HepG2 (cell line): ENCODE measurements around the gene ASB16. TPM values are rescaled to one million over a fixed set of nuclear protein-coding genes. Genes with fewer than 3 reads are reported as not detected.
A peak's percentile ranks its signal among the peaks of the same experiment; 100 is the strongest.

Experiments used
- BCL6 ChIP-seq: IDR thresholded peaks from 2 replicates; pipeline ENCODE4 v1.6.1; 2016; ENCODE audit warnings: missing genetic modification reagents, missing compliant biosample characterization
- ETS1 ChIP-seq: sonication (generic); formaldehyde crosslinking; IDR thresholded peaks from 2 replicates; pipeline ENCODE4 v1.4.0; 2020; ENCODE audit warnings: missing genetic modification reagents
- FOXJ3 ChIP-seq: sonication (generic); formaldehyde crosslinking; IDR thresholded peaks from 2 replicates; pipeline ENCODE4 v1.4.0; 2020; ENCODE audit warnings: missing genetic modification reagents, mild to moderate bottlenecking, borderline replicate concordance
- HNF1B ChIP-seq: sonication (generic); formaldehyde crosslinking; IDR thresholded peaks from 2 replicates; pipeline ENCODE4 v1.5.1; 2020; ENCODE audit warnings: mild to moderate bottlenecking, moderate library complexity, missing genetic modification reagents
- KDM3A ChIP-seq: IDR thresholded peaks from 2 replicates; pipeline ENCODE4 v1.6.1; 2018; ENCODE audit warnings: low read depth, missing compliant biosample characterization
- MAZ ChIP-seq, 2 experiments: sonication (generic) in 1 of 2; formaldehyde crosslinking in 1 of 2; IDR thresholded peaks; 2 replicates each; pipeline versions ENCODE4 v1.5.0 to v1.6.1; 2012 to 2020; ENCODE audit warnings: low read depth in 2 of 2, mild to moderate bottlenecking in 2 of 2, borderline replicate concordance in 1 of 2, improper control_type of control experiment in 1 of 2, low read length in 1 of 2, missing genetic modification reagents in 1 of 2, moderate library complexity in 1 of 2
- MTF2 ChIP-seq: sonication (generic); formaldehyde crosslinking; IDR thresholded peaks from 2 replicates; pipeline ENCODE4 v1.5.0; 2020; ENCODE audit warnings: missing genetic modification reagents, borderline replicate concordance
- NR2F2 ChIP-seq: IDR thresholded peaks from 2 replicates; pipeline ENCODE4 v1.6.1; 2012; ENCODE audit warnings: low read depth, inconsistent platforms, borderline replicate concordance
- PLRG1 ChIP-seq: fragments of 450-650 bp; conservative IDR thresholded peaks from 2 replicates; pipeline ENCODE4 v1.6.1; 2016
- REXO4 ChIP-seq: sonication (generic); formaldehyde crosslinking; IDR thresholded peaks from 2 replicates; pipeline ENCODE4 v1.8.0; 2022; ENCODE audit warnings: missing genetic modification reagents, mild to moderate bottlenecking, borderline replicate concordance
- SMC3 ChIP-seq: IDR thresholded peaks from 2 replicates; pipeline ENCODE4 v1.6.1; 2011; ENCODE audit warnings: low read length, improper control_type of control experiment
- TCF7 ChIP-seq: sonication (generic); IDR thresholded peaks from 2 replicates; pipeline ENCODE4 v1.6.1; 2016; ENCODE audit warnings: antibody characterized with exemption, low read depth
- TP53 ChIP-seq: sonication (generic); formaldehyde crosslinking; conservative IDR thresholded peaks from 2 replicates; pipeline ENCODE4 v1.4.0; 2020; ENCODE audit warnings: missing genetic modification reagents
- ZKSCAN5 ChIP-seq: sonication (generic); formaldehyde crosslinking; IDR thresholded peaks from 2 replicates; pipeline ENCODE4 v1.5.1; 2020; ENCODE audit warnings: mild to moderate bottlenecking, missing genetic modification reagents
- ZNF251 ChIP-seq: sonication (generic); formaldehyde crosslinking; IDR thresholded peaks from 2 replicates; pipeline ENCODE4 v1.9.0; 2021; ENCODE audit warnings: mild to moderate bottlenecking, missing genetic modification reagents
- ZNF296 ChIP-seq: sonication (generic); formaldehyde crosslinking; conservative IDR thresholded peaks from 2 replicates; pipeline ENCODE4 v1.5.0; 2020; ENCODE audit warnings: mild to moderate bottlenecking, missing genetic modification reagents
- ZNF354B ChIP-seq: sonication (generic); formaldehyde crosslinking; IDR thresholded peaks from 2 replicates; pipeline ENCODE4 v1.8.0; 2022; ENCODE audit warnings: mild to moderate bottlenecking, missing genetic modification reagents
- ZNF570 ChIP-seq: sonication (generic); formaldehyde crosslinking; IDR thresholded peaks from 2 replicates; pipeline ENCODE4 v1.4.0; 2020; ENCODE audit warnings: mild to moderate bottlenecking, missing genetic modification reagents, borderline replicate concordance
- ZNF629 ChIP-seq: sonication (generic); formaldehyde crosslinking; conservative IDR thresholded peaks from 2 replicates; pipeline ENCODE4 v1.5.0; 2020; ENCODE audit warnings: missing genetic modification reagents
- ZNF674 ChIP-seq: sonication (generic); formaldehyde crosslinking; IDR thresholded peaks from 2 replicates; pipeline ENCODE4 v1.5.0; 2020; ENCODE audit warnings: low read depth, mild to moderate bottlenecking, missing genetic modification reagents
- ZNF737 ChIP-seq: sonication (generic); formaldehyde crosslinking; IDR thresholded peaks from 2 replicates; pipeline ENCODE4 v1.5.0; 2020; ENCODE audit warnings: missing genetic modification reagents, mild to moderate bottlenecking, borderline replicate concordance
- ZNF75D ChIP-seq: sonication (generic); formaldehyde crosslinking; IDR thresholded peaks from 2 replicates; pipeline ENCODE4 v1.8.1; 2023; ENCODE audit warnings: missing genetic modification reagents, mild to moderate bottlenecking, borderline replicate concordance
- polyA plus RNA-seq, 8 experiments: library from polyadenylated mRNA; depleted of rRNA in 3 of 8; stranded (reverse) in 7 of 8; unstranded in 1 of 8; fragments of >200 nt; fragmentation: Illumina TruSeq in 4 of 8; extraction: Trizol in 4 of 8; gene quantifications; 2 replicates each; pipeline versions ENCODE4 v1.2.1 to v1.2.3, GENCODE V29; 2011 to 2016; ENCODE audit warnings: low read depth in 4 of 8, missing spikeins in 1 of 8, mixed read lengths in 1 of 8; ENCODE audit not compliant: insufficient read depth in 1 of 8
- total RNA-seq, 5 experiments: library from RNA; depleted of rRNA; stranded (reverse); fragments of >200 nt; fragmentation: Illumina TruSeq; extraction: Trizol; gene quantifications; 2 replicates each; pipeline ENCODE4 v1.2.3, GENCODE V29; 2016; ENCODE audit warnings: low read depth in 1 of 5
- TF ChIP-seq, protein P1 (sequence below): sonication (generic); formaldehyde crosslinking; IDR thresholded peaks from 2 replicates; pipeline ENCODE4 v1.4.0; 2020; ENCODE audit warnings: mild to moderate bottlenecking, missing genetic modification reagents
- TF ChIP-seq, protein P2 (sequence below): sonication (generic); formaldehyde crosslinking; conservative IDR thresholded peaks from 2 replicates; pipeline ENCODE4 v1.8.0; 2022; ENCODE audit warnings: missing genetic modification reagents

ASB16 gene
- total and polyA plus RNA-seq, 2 of the 13 experiments (the other 11 are each of a cell fraction or from before 2014, with no cell fraction given) = 0.07 TPM; not detected in 1

GRCh38 chr17:44203731-44204440 lies 33.4 kb downstream of the ASB16 start (continued):
- TF ChIP-seq, protein P1, sequence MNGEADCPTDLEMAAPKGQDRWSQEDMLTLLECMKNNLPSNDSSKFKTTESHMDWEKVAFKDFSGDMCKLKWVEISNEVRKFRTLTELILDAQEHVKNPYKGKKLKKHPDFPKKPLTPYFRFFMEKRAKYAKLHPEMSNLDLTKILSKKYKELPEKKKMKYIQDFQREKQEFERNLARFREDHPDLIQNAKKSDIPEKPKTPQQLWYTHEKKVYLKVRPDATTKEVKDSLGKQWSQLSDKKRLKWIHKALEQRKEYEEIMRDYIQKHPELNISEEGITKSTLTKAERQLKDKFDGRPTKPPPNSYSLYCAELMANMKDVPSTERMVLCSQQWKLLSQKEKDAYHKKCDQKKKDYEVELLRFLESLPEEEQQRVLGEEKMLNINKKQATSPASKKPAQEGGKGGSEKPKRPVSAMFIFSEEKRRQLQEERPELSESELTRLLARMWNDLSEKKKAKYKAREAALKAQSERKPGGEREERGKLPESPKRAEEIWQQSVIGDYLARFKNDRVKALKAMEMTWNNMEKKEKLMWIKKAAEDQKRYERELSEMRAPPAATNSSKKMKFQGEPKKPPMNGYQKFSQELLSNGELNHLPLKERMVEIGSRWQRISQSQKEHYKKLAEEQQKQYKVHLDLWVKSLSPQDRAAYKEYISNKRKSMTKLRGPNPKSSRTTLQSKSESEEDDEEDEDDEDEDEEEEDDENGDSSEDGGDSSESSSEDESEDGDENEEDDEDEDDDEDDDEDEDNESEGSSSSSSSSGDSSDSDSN (CRISPR knock-in tag) = 0 out of 2 replicates have a peak, but pooled peaks have one; percentile 23
- TF ChIP-seq ETS1 (CRISPR knock-in tag) (no peak), ZNF737 (CRISPR knock-in tag) (no peak), PLRG1 (no peak), TCF7 (no peak), NR2F2 (no peak), ZNF354B (CRISPR knock-in tag) (no peak), ZNF629 (CRISPR knock-in tag) (no peak), HNF1B (no peak), KDM3A (no peak), ZNF570 (CRISPR knock-in tag) (no peak), BCL6 (peak; percentile 23; the same call in 1 of the 2 replicates), MTF2 (CRISPR knock-in tag) (no peak), REXO4 (CRISPR knock-in tag) (no peak), SMC3 (peak; percentile 80), ZNF296 (CRISPR knock-in tag) (no peak), MAZ (IDR thresholded peaks at IDR 0.05; ENCODE audit: borderline replicate concordance, low read depth, low read length) (no peak), MAZ (CRISPR knock-in tag; IDR thresholded peaks at IDR 0.05; ENCODE audit: low read depth) (0 out of 2 replicates have a peak, but pooled peaks have one; percentile 24), FOXJ3 (no peak), ZNF75D (no peak), ZKSCAN5 (CRISPR knock-in tag) (no peak), ZNF251 (CRISPR knock-in tag) (no peak), TP53 (CRISPR knock-in tag) (no peak), ZNF674 (CRISPR knock-in tag) (no peak)
- TF ChIP-seq, protein P2, sequence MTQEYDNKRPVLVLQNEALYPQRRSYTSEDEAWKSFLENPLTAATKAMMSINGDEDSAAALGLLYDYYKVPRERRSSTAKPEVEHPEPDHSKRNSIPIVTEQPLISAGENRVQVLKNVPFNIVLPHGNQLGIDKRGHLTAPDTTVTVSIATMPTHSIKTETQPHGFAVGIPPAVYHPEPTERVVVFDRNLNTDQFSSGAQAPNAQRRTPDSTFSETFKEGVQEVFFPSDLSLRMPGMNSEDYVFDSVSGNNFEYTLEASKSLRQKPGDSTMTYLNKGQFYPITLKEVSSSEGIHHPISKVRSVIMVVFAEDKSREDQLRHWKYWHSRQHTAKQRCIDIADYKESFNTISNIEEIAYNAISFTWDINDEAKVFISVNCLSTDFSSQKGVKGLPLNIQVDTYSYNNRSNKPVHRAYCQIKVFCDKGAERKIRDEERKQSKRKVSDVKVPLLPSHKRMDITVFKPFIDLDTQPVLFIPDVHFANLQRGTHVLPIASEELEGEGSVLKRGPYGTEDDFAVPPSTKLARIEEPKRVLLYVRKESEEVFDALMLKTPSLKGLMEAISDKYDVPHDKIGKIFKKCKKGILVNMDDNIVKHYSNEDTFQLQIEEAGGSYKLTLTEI (CRISPR knock-in tag) = no peak
